NCI-H128 (cell line): Measurements from ENCODE around the gene SCRN1.

Experiments
- DNase-seq: peaks from one replicate; lab custom pipeline; 2025; ENCODE audit not compliant: unreplicated experiment; lab: John Stamatoyannopoulos, UW

The SCRN1 gene

GRCh38 chr7:30005464-30005863 is 15.9 kb upstream of the SCRN1 start:
- no peak for DNase-seq

- no peak for DNase-seq
These were observed 13.5 kb upstream of the SCRN1 start for GRCh38 chr7:30003098-30003497.

- no peak for DNase-seq
These were observed 12.4 kb upstream of the SCRN1 start for GRCh38 chr7:30001998-30002397.

GRCh38 chr7:29998489-29998888 is 8.9 kb upstream of the SCRN1 start:
- no peak for DNase-seq

GRCh38 chr7:29996321-29996720 is 6.7 kb upstream of the SCRN1 start:
- no peak for DNase-seq

- no peak for DNase-seq
These were observed 6.1 kb upstream of the SCRN1 start for GRCh38 chr7:29995652-29996051.

- no peak for DNase-seq
These were observed 3.5 kb upstream of the SCRN1 start for GRCh38 chr7:29993140-29993539.

GRCh38 chr7:29991937-29992336 is 2.3 kb upstream of the SCRN1 start:
- DNase-seq = no peak

GRCh38 chr7:29990931-29991330 is 1.3 kb upstream of the SCRN1 start:
- DNase-seq = no peak

GRCh38 chr7:29988424-29989256 is 961 bp downstream of the SCRN1 start:
- no peak for DNase-seq

- no peak for DNase-seq
These were observed 1.7 kb downstream of the SCRN1 start for GRCh38 chr7:29987811-29988317.

- no peak for DNase-seq
These were observed 2.5 kb downstream of the SCRN1 start for GRCh38 chr7:29987083-29987482.

- no peak for DNase-seq
These were observed 9.4 kb downstream of the SCRN1 start for GRCh38 chr7:29980151-29980550.

- no peak for DNase-seq
These were observed 11.5 kb downstream of the SCRN1 start for GRCh38 chr7:29977886-29978651.

GRCh38 chr7:29976673-29977415 is 12.8 kb downstream of the SCRN1 start:
- no peak for DNase-seq

GRCh38 chr7:29976266-29976665 is 13.3 kb downstream of the SCRN1 start:
- no peak for DNase-seq

- no peak for DNase-seq
These were observed 14.0 kb downstream of the SCRN1 start for GRCh38 chr7:29975561-29975960.

GRCh38 chr7:29974286-29974685 is 15.3 kb downstream of the SCRN1 start:
- DNase-seq = no peak

- no peak for DNase-seq
These were observed 17.3 kb downstream of the SCRN1 start for GRCh38 chr7:29972315-29972669.

- no peak for DNase-seq
These were observed 17.9 kb downstream of the SCRN1 start for GRCh38 chr7:29971566-29972314.

GRCh38 chr7:29970158-29970557 is 19.4 kb downstream of the SCRN1 start:
- DNase-seq = no peak
